Endothelial cell of umbilical vein (primary cell): Measurements from ENCODE around the gene YY2. TPM values are rescaled to one million over a fixed set of nuclear protein-coding genes. Genes with fewer than 3 reads are reported as not detected.
A peak's percentile ranks its signal among the peaks of the same experiment; 100 is the strongest.

Experiments used
- BruUV-seq: library from RNA; stranded (reverse); fragments of 400-500 nt; replicated peaks from 2 replicates; lab custom pipeline; 2021; lab: Mats Ljungman, UMichigan
- CTCF ChIA-PET: fragments of 300-600, 350-600 bp; sonication (Branson Sonifier 250); formaldehyde crosslinking; loops from one replicate; lab custom pipeline; 2021; ENCODE audit warnings: antibody characterized with exemption, inconsistent platforms; lab: Charles Lee
- POLR2A ChIA-PET: fragments of 300-600, 350-600 bp; sonication (Branson Sonifier 250); formaldehyde crosslinking; loops from one replicate; lab custom pipeline; 2021; ENCODE audit warnings: antibody characterized with exemption, inconsistent platforms; lab: Charles Lee
- DNase-seq: peaks from one replicate; pipeline ENCODE4 v3.0.0-alpha.2; 2011; ENCODE audit warnings: low read depth, low spot score
- FAIRE-seq: peaks from 2 replicates; lab custom pipeline; 2011; peaks lifted over from hg19 to GRCh38; lab: Jason Lieb, UNC
- H2AFZ ChIP-seq: 2 replicates; pipeline ENCODE4 v1.6.0; 2012; ENCODE audit warnings: low read depth, low read length, control low read depth, inconsistent platforms
- H3K27ac ChIP-seq: 2 replicates; pipeline ENCODE4 v1.5.1; 2011; ENCODE audit warnings: low read depth, mild to moderate bottlenecking, control low read depth, low read length, moderate library complexity; ENCODE audit not compliant: insufficient read depth
- H3K27me3 ChIP-seq, 2 experiments: 2 replicates each; pipeline versions ENCODE4 v1.6.0 to v1.6.1; 2011; ENCODE audit warnings: low read length in 2 of 2, mixed read lengths in 1 of 2; ENCODE audit not compliant: control insufficient read depth in 2 of 2, insufficient read depth in 2 of 2
- H3K36me3 ChIP-seq, 2 experiments: 2 replicates in 1 of 2; 3 replicates in 1 of 2; pipeline ENCODE4 v1.5.1; 2011; ENCODE audit warnings: low read length in 2 of 2, mild to moderate bottlenecking in 1 of 2, moderate library complexity in 1 of 2; ENCODE audit not compliant: control insufficient read depth in 2 of 2, insufficient read depth in 2 of 2; ENCODE audit errors: extremely low read depth in 1 of 2
- H3K4me1 ChIP-seq: 3 replicates; pipeline ENCODE4 v1.5.1; 2011; ENCODE audit warnings: mild to moderate bottlenecking, low read length; ENCODE audit not compliant: control insufficient read depth, insufficient read depth; ENCODE audit errors: extremely low read depth
- H3K4me2 ChIP-seq: 2 replicates; pipeline ENCODE4 v1.6.1; 2011; ENCODE audit warnings: low read length, control low read depth, mixed read lengths; ENCODE audit not compliant: insufficient read depth
- H3K4me3 ChIP-seq, 3 experiments: fragments of 200-600 bp in 1 of 3; sonication (generic), shearing (Covaris generic) in 1 of 3; replicated peaks in 1 of 3; 2 replicates each; pipeline ENCODE4 v1.5.1; 2011 to 2016; ENCODE audit warnings: control low read depth in 3 of 3, low read length in 3 of 3, mild to moderate bottlenecking in 2 of 3, inconsistent platforms in 1 of 3, low read depth in 1 of 3, moderate library complexity in 1 of 3; ENCODE audit not compliant: insufficient read depth in 1 of 3
- H3K79me2 ChIP-seq: 2 replicates; pipeline ENCODE4 v1.6.0; 2012; ENCODE audit warnings: low read length, inconsistent platforms; ENCODE audit not compliant: control insufficient read depth, insufficient read depth
- H3K9ac ChIP-seq: replicated peaks from 2 replicates; pipeline ENCODE3; 2011; ENCODE audit warnings: low read length, control low read depth; ENCODE audit not compliant: insufficient read depth; ENCODE audit errors: extremely low read depth
- H3K9me1 ChIP-seq: replicated peaks from 3 replicates; pipeline ENCODE4 v1.6.0; 2011; ENCODE audit warnings: mild to moderate bottlenecking, low read length; ENCODE audit not compliant: control insufficient read depth, insufficient read depth; ENCODE audit errors: extremely low read depth
- H3K9me3 ChIP-seq: replicated peaks from 2 replicates; pipeline ENCODE4 v1.5.1; 2012; ENCODE audit warnings: low read length, inconsistent platforms; ENCODE audit not compliant: control insufficient read depth, insufficient read depth
- H4K20me1 ChIP-seq: replicated peaks from 2 replicates; pipeline ENCODE3; 2011; ENCODE audit warnings: mild to moderate bottlenecking, low read length; ENCODE audit not compliant: control insufficient read depth, insufficient read depth; ENCODE audit errors: extremely low read depth
- EZH2 ChIP-seq: IDR thresholded peaks from 2 replicates; pipeline ENCODE4 v1.6.1; 2012; ENCODE audit warnings: borderline replicate concordance, low read depth, mild to moderate bottlenecking, moderate library complexity, low read length, inconsistent platforms; ENCODE audit not compliant: severe bottlenecking
- FOS ChIP-seq: IDR thresholded peaks from 2 replicates; pipeline ENCODE4 v1.6.1; 2011; ENCODE audit warnings: mild to moderate bottlenecking, low read length, moderate library complexity, borderline replicate concordance; ENCODE audit not compliant: insufficient read depth
- GATA2 ChIP-seq: IDR thresholded peaks from 2 replicates; pipeline ENCODE4 v1.7.0; 2011; ENCODE audit warnings: low read depth, mild to moderate bottlenecking, moderate library complexity, mixed read lengths, low read length; ENCODE audit not compliant: insufficient read length, insufficient read depth
- MYC ChIP-seq: IDR thresholded peaks from one replicate; pipeline ENCODE4 v1.6.1; 2011; ENCODE audit warnings: mild to moderate bottlenecking, low read depth, low read length
- POLR2A ChIP-seq: IDR thresholded peaks from 2 replicates; pipeline ENCODE4 v1.6.1; 2012; ENCODE audit warnings: low read depth, mild to moderate bottlenecking, control low read depth, low read length
- POLR2AphosphoS5 ChIP-seq: IDR thresholded peaks from 2 replicates; pipeline ENCODE4 v1.6.1; 2012; ENCODE audit warnings: low read depth, mild to moderate bottlenecking, control low read depth, low read length, moderate library complexity; ENCODE audit not compliant: insufficient read depth
- dilution Hi-C: fragments of 300-500 bp; cut with MboI; formaldehyde crosslinking; loops from one replicate; pipeline ENCODE4 v1.15.0; 2019; ENCODE audit warnings: low sequenced_read_pairs; ENCODE audit not compliant: extremely low pct_ligation_motif_present
- intact Hi-C: fragments of 100-400 bp; cut with micrococcal nuclease; formaldehyde crosslinking; loops from one replicate; pipeline ENCODE4 v1.10.0; 2022
- polyA plus RNA-seq, 4 experiments: library from polyadenylated mRNA; depleted of rRNA in 3 of 4; stranded (reverse) in 3 of 4; unstranded in 1 of 4; fragments of >200 nt; gene quantifications; 2 replicates each; pipeline versions ENCODE4 v1.2.1 to v1.2.3, GENCODE V29; 2011 to 2012; ENCODE audit warnings: missing spikeins in 1 of 4
- total RNA-seq: library from RNA; stranded (reverse); gene quantifications from 2 replicates; pipeline ENCODE4 v1.2.3, GENCODE V29; 2021

The YY2 gene
- total and polyA plus RNA-seq, 2 donors (not counting 3 experiments of a cell fraction or from before 2014, with no cell fraction given) = 0.86 to 3.0 TPM

DNA sequence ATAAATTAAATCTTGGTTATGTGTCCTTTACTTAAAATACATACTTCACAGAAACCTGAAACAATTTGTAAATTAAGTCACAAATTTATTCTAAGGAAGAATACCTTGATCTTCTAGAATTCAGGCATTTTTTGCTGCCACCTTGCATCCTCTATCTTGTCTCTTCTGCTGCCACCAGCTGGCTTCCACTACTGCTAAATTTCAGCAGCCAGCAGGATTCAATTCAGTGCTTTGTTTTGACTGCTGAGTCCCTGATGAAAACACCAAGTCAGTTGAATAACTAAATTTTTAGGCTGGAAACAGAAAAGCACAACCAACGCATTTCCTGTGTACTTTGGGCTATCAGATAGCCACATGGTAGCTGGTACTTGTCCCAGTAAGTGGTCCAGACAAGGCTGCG is 18.7 kb upstream of the YY2 start:
- ChIA-PET CTCF (interaction anchor here (1.5 to 4.6 kb wide), 2 partner anchors 137 to 148 kb away, joined by 4 to 40 read pairs; no protein-coding TSS in a partner anchor), POLR2A (no interaction called here)
- no peak for DNase-seq
- intact Hi-C loops = loop anchor here (5.0 to 10.0 kb wide), 4 partner anchors 90 to 1305 kb away; no protein-coding TSS in a partner anchor
- Histone ChIP-seq H4K20me1 (no peaks in the 10 kb centered on the region), H3K9ac (no peak overlapping the region), H3K79me2 (peaks cover 13% of the 10 kb centered on the region), H3K9me1 (no peaks in the 10 kb centered on the region), H3K4me1 (no peaks in the 10 kb centered on the region), H3K27me3 (no peaks in the 10 kb centered on the region), H2AFZ (no peak overlapping the region), H3K36me3 (no peaks in the 10 kb centered on the region), H3K9me3 (no peaks in the 10 kb centered on the region), H3K27ac (no peak overlapping the region), H3K4me2 (no peak overlapping the region), H3K4me3 (no peak overlapping the region)
- TF ChIP-seq EZH2 = no peak
- no peak for TF ChIP-seq FOS
- no peak for TF ChIP-seq POLR2AphosphoS5
- no peak for TF ChIP-seq MYC
- no peak for TF ChIP-seq GATA2
- no peak for FAIRE-seq
- dilution Hi-C loops = no loop called here
- no TSS peak for BruUV-seq

DNA sequence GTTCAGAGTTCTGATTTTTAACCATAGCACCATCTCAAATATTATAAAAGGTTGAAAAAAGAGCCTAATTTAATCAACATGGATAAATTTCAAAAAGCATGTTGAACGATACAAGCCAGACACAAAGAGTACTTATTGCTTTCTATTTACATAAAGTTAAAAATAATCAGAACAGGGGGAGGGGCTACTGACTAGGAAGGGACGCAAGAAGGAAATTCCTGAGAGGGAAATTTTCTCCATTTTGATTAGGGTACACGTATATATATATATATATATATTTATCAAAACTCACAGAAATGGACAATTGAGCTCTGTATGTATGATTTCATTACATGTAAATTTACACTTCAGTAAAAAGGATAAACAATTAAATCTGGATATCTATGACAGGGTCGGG is 16.9 kb upstream of the YY2 start:
- FAIRE-seq (peak; percentile 15), DNase-seq (no peak)
- TF ChIP-seq POLR2A (no peak), MYC (no peak), POLR2AphosphoS5 (no peak)
- Histone ChIP-seq H3K9ac (peak overlapping the region; percentile 96), H3K9me1 (no peaks in the 10 kb centered on the region), H2AFZ (peak overlapping the region; percentile 71), H3K4me1 (no peaks in the 10 kb centered on the region), H3K79me2 (peaks cover 13% of the 10 kb centered on the region), H3K27me3 (no peaks in the 10 kb centered on the region), H3K9me3 (no peaks in the 10 kb centered on the region), H3K27ac (peak overlapping the region; percentile 86), H3K36me3 (no peaks in the 10 kb centered on the region), H3K4me2 (peak overlapping the region; percentile 75), H3K4me3 (peak overlapping the region; percentile 44 to 81 (median 62)), H4K20me1 (no peaks in the 10 kb centered on the region)
- dilution Hi-C loops (no loop called here), intact Hi-C loops (loop anchor here (1.0 to 10.0 kb wide), 8 partner anchors 88 to 1307 kb away; no protein-coding TSS in a partner anchor)
- TSS peak; percentile 92 for BruUV-seq
- CTCF ChIA-PET = interaction anchor here (0.9 to 4.6 kb wide), 3 partner anchors 135 to 1309 kb away, joined by 3 to 40 read pairs (median 3); no protein-coding TSS in a partner anchor
- POLR2A ChIA-PET = no interaction called here
